H9 (cell line): ENCODE measurements around the gene SRGAP2C. TPM values are rescaled to one million over a fixed set of nuclear protein-coding genes. Genes with fewer than 3 reads are reported as not detected.
"Not testable (repeated sequence)": the region's sequence is repeated elsewhere in the genome, so short reads cannot be mapped to it uniquely, and the experiment has no call there.

Source experiments
- DNase-seq: peaks from one replicate; pipeline ENCODE4 v3.0.0-alpha.2; 2017
- H2AFZ ChIP-seq: one replicate; pipeline ENCODE4 v1.6.1; 2013; ENCODE audit warnings: mild to moderate bottlenecking, low read length, control low read depth, moderate library complexity
- H2AK5ac ChIP-seq: 2 replicates; pipeline ENCODE4 v1.6.1; 2013; ENCODE audit warnings: low read length, control low read depth, mixed read lengths; ENCODE audit not compliant: insufficient read length
- H2BK120ac ChIP-seq: one replicate; pipeline ENCODE4 v1.6.1; 2013; ENCODE audit warnings: low read depth, mild to moderate bottlenecking, low read length, control low read depth, inconsistent platforms; ENCODE audit not compliant: poor library complexity, severe bottlenecking
- H2BK12ac ChIP-seq: 2 replicates; pipeline ENCODE4 v1.6.1; 2013; ENCODE audit warnings: low read length, control low read depth, mixed read lengths, low read depth; ENCODE audit not compliant: insufficient read length
- H2BK15ac ChIP-seq: 2 replicates; pipeline ENCODE4 v1.6.1; 2013; ENCODE audit warnings: low read depth, low read length, control low read depth
- H2BK20ac ChIP-seq: one replicate; pipeline ENCODE4 v1.6.1; 2013; ENCODE audit warnings: low read depth, mild to moderate bottlenecking, low read length, control low read depth, inconsistent platforms; ENCODE audit not compliant: poor library complexity, severe bottlenecking
- H2BK5ac ChIP-seq: 2 replicates; pipeline ENCODE4 v1.6.1; 2013; ENCODE audit warnings: low read length, control low read depth, mixed read lengths; ENCODE audit not compliant: insufficient read length
- H3K14ac ChIP-seq: 2 replicates; pipeline ENCODE4 v1.6.1; 2013; ENCODE audit warnings: low read length, control low read depth; ENCODE audit not compliant: insufficient read depth
- H3K18ac ChIP-seq: 2 replicates; pipeline ENCODE4 v1.6.1; 2013; ENCODE audit warnings: low read depth, mild to moderate bottlenecking, mixed read lengths, low read length, control low read depth; ENCODE audit not compliant: insufficient read length
- H3K23ac ChIP-seq: 2 replicates; pipeline ENCODE4 v1.6.1; 2013; ENCODE audit warnings: low read length, control low read depth, mixed read lengths, low read depth; ENCODE audit not compliant: insufficient read length
- H3K23me2 ChIP-seq: 2 replicates; pipeline ENCODE4 v1.6.1; 2013; ENCODE audit warnings: low read depth, mild to moderate bottlenecking, mixed read lengths, low read length, control low read depth; ENCODE audit not compliant: insufficient read length, poor library complexity, severe bottlenecking
- H3K27ac ChIP-seq: 2 replicates; pipeline ENCODE4 v1.5.1; 2013; ENCODE audit warnings: low read length, control low read depth, mixed read lengths, low read depth; ENCODE audit not compliant: insufficient read length
- H3K27me3 ChIP-seq: 2 replicates; pipeline ENCODE4 v1.6.1; 2013; ENCODE audit warnings: low read length, control low read depth, inconsistent platforms; ENCODE audit not compliant: insufficient read depth
- H3K4ac ChIP-seq: 2 replicates; pipeline ENCODE4 v1.6.1; 2013; ENCODE audit warnings: low read depth, mild to moderate bottlenecking, control low read depth, inconsistent platforms, low read length, moderate library complexity
- H3K4me1 ChIP-seq: 2 replicates; pipeline ENCODE4 v1.6.1; 2013; ENCODE audit warnings: low read length, control low read depth, inconsistent platforms; ENCODE audit not compliant: insufficient read depth
- H3K4me2 ChIP-seq: 2 replicates; pipeline ENCODE4 v1.6.1; 2013; ENCODE audit warnings: low read length, control low read depth, mixed read lengths; ENCODE audit not compliant: insufficient read length, insufficient read depth
- H3K56ac ChIP-seq: 2 replicates; pipeline ENCODE4 v1.6.1; 2013; ENCODE audit warnings: low read depth, mild to moderate bottlenecking, mixed read lengths, low read length, control low read depth; ENCODE audit not compliant: insufficient read length
- H3K79me1 ChIP-seq: 2 replicates; pipeline ENCODE4 v1.6.1; 2013; ENCODE audit warnings: low read depth, mild to moderate bottlenecking, moderate library complexity, low read length, control low read depth, inconsistent platforms; ENCODE audit not compliant: insufficient read depth, poor library complexity, severe bottlenecking
- H3K79me2 ChIP-seq: 2 replicates; pipeline ENCODE4 v1.6.1; 2013; ENCODE audit warnings: low read length, control low read depth, inconsistent platforms; ENCODE audit not compliant: insufficient read depth
- H3K9ac ChIP-seq: 2 replicates; pipeline ENCODE4 v1.6.1; 2013; ENCODE audit warnings: low read length, control low read depth, mixed read lengths; ENCODE audit not compliant: insufficient read length; ENCODE audit errors: extremely low read depth
- H3K9me3 ChIP-seq: one replicate; pipeline ENCODE4 v1.6.1; 2013; ENCODE audit warnings: low read depth, low read length, inconsistent platforms; ENCODE audit not compliant: control insufficient read depth
- H3T11ph ChIP-seq: one replicate; pipeline ENCODE4 v1.6.1; 2013; ENCODE audit warnings: mild to moderate bottlenecking, low read length, control low read depth, inconsistent platforms
- H4K20me1 ChIP-seq: one replicate; pipeline ENCODE4 v1.6.1; 2013; ENCODE audit not compliant: control insufficient read depth, insufficient read length, insufficient read depth
- H4K5ac ChIP-seq: 2 replicates; pipeline ENCODE4 v1.6.1; 2013; ENCODE audit warnings: low read depth, mild to moderate bottlenecking, mixed read lengths, low read length, control low read depth; ENCODE audit not compliant: insufficient read length
- H4K8ac ChIP-seq: replicated peaks from 2 replicates; pipeline ENCODE4 v1.6.1; 2013; ENCODE audit warnings: low read length, control low read depth, mixed read lengths, low read depth; ENCODE audit not compliant: insufficient read length
- H4K91ac ChIP-seq: 2 replicates; pipeline ENCODE4 v1.6.1; 2013; ENCODE audit warnings: low read depth, mild to moderate bottlenecking, moderate library complexity, mixed read lengths, low read length, control low read depth; ENCODE audit not compliant: insufficient read length
- H3K27ac Mint-ChIP-seq, 3 experiments: 2 replicates in 2 of 3; 3 replicates in 1 of 3; pipeline ENCODE4 v1.8.0; 2020 to 2021; ENCODE audit warnings: mixed read lengths in 3 of 3, mild to moderate bottlenecking in 1 of 3, moderate library complexity in 1 of 3
- H3K27me3 Mint-ChIP-seq: 2 replicates; pipeline ENCODE4 v1.8.0; 2021; ENCODE audit warnings: low read depth, mild to moderate bottlenecking, moderate library complexity, mixed read lengths
- H3K36me3 Mint-ChIP-seq, 3 experiments: 2 replicates in 2 of 3; 3 replicates in 1 of 3; pipeline ENCODE4 v1.8.0; 2020 to 2021; ENCODE audit warnings: low read depth in 3 of 3, mixed read lengths in 3 of 3; ENCODE audit not compliant: insufficient read depth in 1 of 3
- H3K4me1 Mint-ChIP-seq, 2 experiments: 2 replicates each; pipeline ENCODE4 v1.8.0; 2020; ENCODE audit warnings: mixed read lengths in 2 of 2
- H3K4me3 Mint-ChIP-seq, 2 experiments: 2 replicates in 1 of 2; 3 replicates in 1 of 2; pipeline ENCODE4 v1.8.0; 2020 to 2021; ENCODE audit warnings: mild to moderate bottlenecking in 2 of 2, mixed read lengths in 2 of 2, moderate library complexity in 1 of 2
- H3K9me3 Mint-ChIP-seq, 2 experiments: 2 replicates in 1 of 2; 3 replicates in 1 of 2; pipeline ENCODE4 v1.8.0; 2020; ENCODE audit warnings: mild to moderate bottlenecking in 2 of 2, mixed read lengths in 2 of 2, moderate library complexity in 1 of 2
- WGBS: extraction: QIAGEN DNeasy Blood & Tissue Kit; methylation state at CpG from one replicate; pipeline ENCODE4 v1.1.7; 2013; ENCODE audit warnings: missing lambda C conversion rate, low lambda C conversion rate, mixed read lengths; ENCODE audit not compliant: insufficient read length; ENCODE audit errors: extremely low coverage; 5-methylcytosine and 5-hydroxymethylcytosine counted together
- total RNA-seq: library from RNA; stranded (reverse); gene quantifications from 2 replicates; pipeline ENCODE4 v1.2.1, GENCODE V29; 2021

SRGAP2C gene
- total RNA-seq, 1 experiment from 2014 or later: 16.5 TPM

GRCh38 chr1:121243913-121244312 lies 59.1 kb downstream of the SRGAP2C start:
- H3K27ac Mint-ChIP-seq, H3K9me3 Mint-ChIP-seq, H3K9ac ChIP-seq, H2BK15ac ChIP-seq, H3K79me1 ChIP-seq, H4K20me1 ChIP-seq, H3K36me3 Mint-ChIP-seq, H3K79me2 ChIP-seq, H3K27me3 ChIP-seq, H3T11ph ChIP-seq, H3K4me2 ChIP-seq, H3K4me1 ChIP-seq, H2BK20ac ChIP-seq, H3K4me3 Mint-ChIP-seq, H2AFZ ChIP-seq, H2BK12ac ChIP-seq, H4K8ac ChIP-seq, H3K9me3 ChIP-seq, H3K27ac ChIP-seq, H3K4me1 Mint-ChIP-seq, H2BK120ac ChIP-seq, H3K4ac ChIP-seq, H3K23me2 ChIP-seq, H3K14ac ChIP-seq, H3K56ac ChIP-seq, H4K91ac ChIP-seq, H2BK5ac ChIP-seq, H2AK5ac ChIP-seq, DNase-seq, H3K27me3 Mint-ChIP-seq, H4K5ac ChIP-seq, H3K18ac ChIP-seq, H3K23ac ChIP-seq: not testable (repeated sequence)
- WGBS: no CpG with 5 or more reads among the region's 1 CpG

- H4K20me1 ChIP-seq, H4K91ac ChIP-seq, H3K36me3 Mint-ChIP-seq, H2BK5ac ChIP-seq, H3K27ac Mint-ChIP-seq, H3K4me1 Mint-ChIP-seq, H4K8ac ChIP-seq, H3K14ac ChIP-seq, H3K4ac ChIP-seq, H2BK15ac ChIP-seq, H3K9me3 Mint-ChIP-seq, H3K79me1 ChIP-seq, H3K18ac ChIP-seq, H3K9me3 ChIP-seq, H4K5ac ChIP-seq, H3K27ac ChIP-seq, H2AK5ac ChIP-seq, H2AFZ ChIP-seq, H3K79me2 ChIP-seq, H2BK120ac ChIP-seq, H3K23ac ChIP-seq, H3K27me3 ChIP-seq, H3K9ac ChIP-seq, H3K4me2 ChIP-seq, H3T11ph ChIP-seq, H3K56ac ChIP-seq, H3K23me2 ChIP-seq, H3K4me1 ChIP-seq, DNase-seq, H3K27me3 Mint-ChIP-seq, H2BK20ac ChIP-seq, H2BK12ac ChIP-seq, H3K4me3 Mint-ChIP-seq: not testable (repeated sequence)
- WGBS: no CpG with 5 or more reads among the region's 2 CpGs
Observed at GRCh38 chr1:121246399-121246798, 61.6 kb downstream of the SRGAP2C start.
